Calu3 (cell line): Measurements from ENCODE around the gene HSPG2. TPM values are rescaled to one million over a fixed set of nuclear protein-coding genes. Genes with fewer than 3 reads are reported as not detected.

Experiments
- BruUV-seq: library from RNA; stranded (reverse); fragments of 400-500 nt; replicated peaks from 2 replicates; lab custom pipeline; 2021; lab: Mats Ljungman, UMichigan
- CTCF ChIA-PET: fragments of 300-600 bp; sonication (Branson Sonifier 250); formaldehyde crosslinking; loops from one replicate; lab custom pipeline; 2022; ENCODE audit warnings: antibody characterized with exemption; lab: Charles Lee
- DNase-seq: peaks from one replicate; pipeline ENCODE4 v3.0.0; 2022
- H3K27ac Mint-ChIP-seq: one replicate; pipeline ENCODE4 v1.8.0; 2022; ENCODE audit warnings: mixed read lengths; ENCODE audit not compliant: unreplicated experiment
- H3K27me3 Mint-ChIP-seq: one replicate; pipeline ENCODE4 v1.8.0; 2022; ENCODE audit warnings: mixed read lengths; ENCODE audit not compliant: unreplicated experiment
- H3K36me3 Mint-ChIP-seq: one replicate; pipeline ENCODE4 v1.8.0; 2022; ENCODE audit warnings: mild to moderate bottlenecking, moderate library complexity, mixed read lengths; ENCODE audit not compliant: insufficient read depth, unreplicated experiment
- H3K4me1 Mint-ChIP-seq: one replicate; pipeline ENCODE4 v1.8.0; 2022; ENCODE audit warnings: mild to moderate bottlenecking, low read depth, mixed read lengths; ENCODE audit not compliant: unreplicated experiment
- H3K4me3 Mint-ChIP-seq: one replicate; pipeline ENCODE4 v1.8.0; 2022; ENCODE audit warnings: mild to moderate bottlenecking, low read depth, moderate library complexity, mixed read lengths; ENCODE audit not compliant: unreplicated experiment
- H3K9me3 Mint-ChIP-seq: one replicate; pipeline ENCODE4 v1.8.0; 2022; ENCODE audit warnings: low read depth, mixed read lengths; ENCODE audit not compliant: unreplicated experiment
- CTCF ChIP-seq: fragments of 200-600 bp; IDR thresholded peaks from one replicate; pipeline ENCODE4 v1.8.0; 2022; ENCODE audit warnings: antibody characterized with exemption; ENCODE audit not compliant: unreplicated experiment
- intact Hi-C: fragments of 100-400 bp; cut with micrococcal nuclease; formaldehyde crosslinking; loops from one replicate; pipeline ENCODE4 v1.10.0; 2022; ENCODE audit not compliant: unreplicated experiment
- total RNA-seq: library from RNA; stranded (reverse); gene quantifications from 2 replicates; pipeline ENCODE4 v1.2.3, GENCODE V29; 2022

Gene HSPG2
- total RNA-seq, 1 experiment from 2014 or later: 397 TPM

- BruUV-seq: no TSS peak
- intact Hi-C loops: no loop called here
- no peak for TF ChIP-seq CTCF
- Mint-ChIP-seq H3K9me3 (no peaks in the 10 kb centered on the region), H3K4me3 (no peak overlapping the region), H3K27ac (no peak overlapping the region), H3K27me3 (no peaks in the 10 kb centered on the region), H3K36me3 (peaks cover 57% of the 10 kb centered on the region), H3K4me1 (no peaks in the 10 kb centered on the region)
- DNase-seq: no peak
- CTCF ChIA-PET: no interaction called here
These were observed 46.0 kb downstream of the HSPG2 start for GRCh38 chr1:21891081-21891480.

- intact Hi-C loops: no loop called here
- Mint-ChIP-seq H3K4me3 (no peak overlapping the region), H3K9me3 (no peaks in the 10 kb centered on the region), H3K27me3 (no peaks in the 10 kb centered on the region), H3K27ac (peak overlapping the region; percentile 58), H3K36me3 (peaks cover 76% of the 10 kb centered on the region), H3K4me1 (no peaks in the 10 kb centered on the region)
- TF ChIP-seq CTCF: no peak
- DNase-seq: no peak
- no TSS peak for BruUV-seq
- CTCF ChIA-PET: no interaction called here
These were observed 48.6 kb downstream of the HSPG2 start for GRCh38 chr1:21888500-21888899.

GRCh38 chr1:21887796-21888195, 49.3 kb downstream of the HSPG2 start:
- no peak for DNase-seq
- intact Hi-C loops: no loop called here
- no peaks in the 10 kb centered on the region for H3K9me3 Mint-ChIP-seq
- no peaks in the 10 kb centered on the region for H3K27me3 Mint-ChIP-seq
- no peak overlapping the region for H3K4me3 Mint-ChIP-seq
- H3K4me1 Mint-ChIP-seq: no peaks in the 10 kb centered on the region
- TF ChIP-seq CTCF: no peak
- CTCF ChIA-PET: no interaction called here
- no TSS peak for BruUV-seq
- H3K36me3 Mint-ChIP-seq: peaks cover 73% of the 10 kb centered on the region
- no peak overlapping the region for H3K27ac Mint-ChIP-seq

- intact Hi-C loops: no loop called here
- CTCF ChIA-PET: no interaction called here
- Mint-ChIP-seq H3K4me3 (no peak overlapping the region), H3K27ac (no peak overlapping the region), H3K36me3 (peaks cover 74% of the 10 kb centered on the region), H3K27me3 (no peaks in the 10 kb centered on the region), H3K4me1 (no peaks in the 10 kb centered on the region), H3K9me3 (no peaks in the 10 kb centered on the region)
- no peak for TF ChIP-seq CTCF
- BruUV-seq: no TSS peak
- no peak for DNase-seq
These were observed 49.8 kb downstream of the HSPG2 start for GRCh38 chr1:21887216-21887736.
